Loucy (cell line): ENCODE measurements around the gene DLGAP1.

Experiments used
- EZH2phosphoT487 ChIP-seq: fragments of 200-600 bp; IDR thresholded peaks from 2 replicates; pipeline ENCODE4 v1.6.1; 2018; ENCODE audit warnings: antibody characterized with exemption, mild to moderate bottlenecking, moderate library complexity, borderline replicate concordance
- TF ChIP-seq, protein P1 (sequence below): fragments of 200-600 bp; sonication (generic); conservative IDR thresholded peaks from 2 replicates; pipeline ENCODE4 v1.5.1; 2014; ENCODE audit warnings: mild to moderate bottlenecking, antibody characterized with exemption, low read length

DNA sequence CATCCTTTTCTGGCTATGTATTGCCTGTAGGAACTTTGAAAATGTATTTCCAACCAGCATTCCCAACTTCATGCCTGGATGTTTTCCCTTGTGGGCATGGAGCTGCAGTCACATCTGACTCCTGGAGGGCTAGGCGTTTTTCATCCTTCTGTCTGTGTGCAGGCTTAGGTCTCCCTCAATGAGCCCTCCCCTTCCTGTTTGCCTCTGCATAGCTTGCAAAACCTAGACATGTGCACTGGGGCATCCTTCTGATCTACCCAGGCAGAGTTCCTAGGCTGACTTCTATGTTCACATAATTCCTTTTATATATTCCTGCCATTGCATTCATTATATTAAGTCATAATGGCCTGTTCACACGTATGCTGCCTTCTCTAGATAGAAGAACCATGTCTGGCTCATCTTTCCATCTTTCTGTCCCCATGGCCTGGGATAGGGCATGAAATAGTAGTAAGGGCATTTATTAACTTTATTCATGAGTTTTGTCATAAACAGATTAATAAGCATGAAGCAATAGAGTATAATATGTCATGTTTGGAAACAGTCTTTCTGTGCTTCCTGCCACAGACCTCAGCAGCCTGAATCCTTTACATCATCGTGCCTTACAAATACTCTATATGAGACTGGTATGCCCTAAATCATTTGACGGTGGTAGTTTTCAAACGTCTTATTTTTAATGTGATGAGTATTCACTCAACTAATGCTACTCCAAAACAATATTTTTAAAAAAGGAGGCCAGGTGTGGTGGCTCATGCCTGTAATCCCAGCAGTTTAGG, 809.5 kb downstream of the DLGAP1 start:
- TF ChIP-seq, protein P1, sequence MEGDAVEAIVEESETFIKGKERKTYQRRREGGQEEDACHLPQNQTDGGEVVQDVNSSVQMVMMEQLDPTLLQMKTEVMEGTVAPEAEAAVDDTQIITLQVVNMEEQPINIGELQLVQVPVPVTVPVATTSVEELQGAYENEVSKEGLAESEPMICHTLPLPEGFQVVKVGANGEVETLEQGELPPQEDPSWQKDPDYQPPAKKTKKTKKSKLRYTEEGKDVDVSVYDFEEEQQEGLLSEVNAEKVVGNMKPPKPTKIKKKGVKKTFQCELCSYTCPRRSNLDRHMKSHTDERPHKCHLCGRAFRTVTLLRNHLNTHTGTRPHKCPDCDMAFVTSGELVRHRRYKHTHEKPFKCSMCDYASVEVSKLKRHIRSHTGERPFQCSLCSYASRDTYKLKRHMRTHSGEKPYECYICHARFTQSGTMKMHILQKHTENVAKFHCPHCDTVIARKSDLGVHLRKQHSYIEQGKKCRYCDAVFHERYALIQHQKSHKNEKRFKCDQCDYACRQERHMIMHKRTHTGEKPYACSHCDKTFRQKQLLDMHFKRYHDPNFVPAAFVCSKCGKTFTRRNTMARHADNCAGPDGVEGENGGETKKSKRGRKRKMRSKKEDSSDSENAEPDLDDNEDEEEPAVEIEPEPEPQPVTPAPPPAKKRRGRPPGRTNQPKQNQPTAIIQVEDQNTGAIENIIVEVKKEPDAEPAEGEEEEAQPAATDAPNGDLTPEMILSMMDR: no peak
- TF ChIP-seq EZH2phosphoT487: no peak
